ENCODE results near the gene TTLL5.

Gene TTLL5

GRCh38 chr14:75742867-75743266 is 81.8 kb downstream of the TTLL5 start:
- DNase-seq (ENCODE audit: low read depth in 2 of 2) = no peak

- DNase-seq (ENCODE audit: low read depth in 2 of 2) = no peak
Observed at GRCh38 chr14:75747899-75748298, 86.9 kb downstream of the TTLL5 start.

- DNase-seq (ENCODE audit: low read depth in 2 of 2) = no peak
Observed at GRCh38 chr14:75748336-75748735, 87.3 kb downstream of the TTLL5 start.

DNA sequence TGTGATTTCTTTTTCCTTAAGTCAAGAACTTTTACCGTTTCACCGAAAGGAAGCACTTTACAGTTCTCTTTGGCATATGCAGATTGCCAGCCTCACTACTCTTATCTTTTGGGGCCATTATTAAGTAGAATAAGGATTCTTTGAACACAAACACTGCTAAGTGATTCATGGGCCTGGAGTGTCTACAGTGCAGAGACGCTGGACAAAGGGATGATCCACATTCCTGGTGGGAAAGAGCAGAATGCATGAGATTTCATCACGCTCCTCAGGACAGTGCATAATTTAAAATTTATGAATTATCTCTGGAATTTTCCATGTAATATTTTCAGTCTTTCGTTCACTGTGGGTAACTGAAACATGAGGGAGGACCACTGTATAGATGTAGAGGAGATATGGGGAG is 90.2 kb downstream of the TTLL5 start:
- DNase-seq (ENCODE audit: low read depth in 2 of 2) = no peak

DNA sequence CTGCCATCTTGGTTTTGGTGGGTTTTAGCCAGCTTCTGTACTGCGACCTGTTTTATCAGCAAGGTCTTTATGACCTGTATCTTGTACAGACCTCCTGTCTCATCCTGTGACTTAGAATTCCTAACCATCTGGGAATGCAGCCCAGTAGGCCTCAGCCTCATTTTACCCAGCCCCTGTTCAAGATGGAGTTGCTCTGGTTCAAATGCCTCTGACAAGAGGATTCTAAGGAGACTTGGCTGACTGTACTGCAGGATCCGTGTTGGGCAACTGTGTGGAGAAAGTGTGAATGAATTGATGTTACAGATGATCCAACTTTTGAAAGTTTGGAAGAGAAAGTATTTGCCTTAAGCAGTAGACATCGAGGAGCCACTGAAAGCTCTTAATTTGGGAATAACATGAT is 91.0 kb downstream of the TTLL5 start:
- DNase-seq (ENCODE audit: low read depth in 2 of 2) = no peak

- no peak for DNase-seq (ENCODE audit: low read depth in 2 of 2)
Observed at GRCh38 chr14:75752907-75753594, 92.0 kb downstream of the TTLL5 start.

DNA sequence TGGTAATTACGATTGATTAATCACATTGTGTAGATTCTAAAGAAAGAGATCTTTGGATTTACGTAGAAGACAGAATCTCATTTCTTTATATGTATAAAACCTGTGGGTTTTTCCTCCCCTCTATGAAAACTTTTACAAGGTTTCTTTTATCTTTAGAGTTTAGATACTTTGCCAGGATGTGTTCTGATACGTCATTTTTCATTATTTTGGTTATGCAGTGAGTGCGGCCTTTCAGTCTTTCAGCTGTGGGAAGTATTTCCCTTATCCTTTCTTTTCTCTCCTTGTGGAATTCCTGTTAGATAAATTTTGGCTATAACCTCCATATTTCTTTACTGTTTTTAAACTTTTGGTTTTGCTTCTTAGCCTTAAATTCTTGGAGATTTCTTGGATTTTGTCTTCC is 92.7 kb downstream of the TTLL5 start:
- no peak for DNase-seq (ENCODE audit: low read depth in 2 of 2)

- no peak for DNase-seq (ENCODE audit: low read depth in 2 of 2)
Observed at GRCh38 chr14:75757644-75758402, 96.8 kb downstream of the TTLL5 start.

DNA sequence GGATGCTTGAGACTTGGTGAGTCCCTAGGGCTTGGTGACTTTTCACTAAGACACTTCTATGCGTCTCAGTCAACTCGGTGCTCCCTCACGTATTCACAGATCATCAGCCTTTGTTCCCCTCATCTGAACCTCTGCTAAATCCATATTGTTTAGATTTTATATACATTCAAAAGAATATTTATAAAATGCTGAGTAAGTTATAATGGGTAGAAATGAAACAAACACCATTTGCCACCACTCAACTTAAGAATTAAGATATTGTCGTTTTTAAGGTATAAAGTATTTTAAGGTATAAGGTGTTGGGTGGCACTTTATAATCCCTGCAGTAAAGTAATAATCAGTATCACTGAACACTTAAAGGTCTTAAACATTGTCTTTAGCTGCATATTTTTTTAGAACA is 103.0 kb downstream of the TTLL5 start:
- no peak for DNase-seq (ENCODE audit: low read depth in 2 of 2)

GRCh38 chr14:75769047-75769685 is 108.1 kb downstream of the TTLL5 start:
- no peak for DNase-seq (ENCODE audit: low read depth in 2 of 2)

DNA sequence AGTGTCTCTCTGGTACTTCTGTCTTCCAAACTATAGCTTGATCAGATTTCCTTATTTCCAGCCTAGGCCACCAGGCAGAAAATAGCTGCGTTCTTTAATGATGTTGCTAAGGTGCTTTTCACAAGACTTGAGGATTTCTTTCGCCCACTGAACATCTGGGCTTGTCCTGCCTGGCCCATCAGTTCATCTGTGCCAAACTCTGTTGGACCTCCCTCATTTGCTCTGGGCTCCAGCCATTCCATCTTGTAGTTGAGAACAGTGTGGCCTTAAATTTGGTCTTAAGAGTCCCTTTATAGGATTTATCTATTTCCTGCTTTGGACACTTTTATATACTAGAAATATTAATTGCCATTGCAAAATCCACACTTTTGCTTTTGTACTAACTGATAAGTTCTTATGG is 109.6 kb downstream of the TTLL5 start:
- DNase-seq (ENCODE audit: low read depth in 2 of 2) = no peak

- DNase-seq (ENCODE audit: low read depth in 2 of 2) = no peak
Observed at GRCh38 chr14:75771595-75771994, 110.5 kb downstream of the TTLL5 start.

- DNase-seq (ENCODE audit: low read depth in 2 of 2) = no peak
Observed at GRCh38 chr14:75773046-75773445, 112.0 kb downstream of the TTLL5 start.

GRCh38 chr14:75781096-75781495 is 120.0 kb downstream of the TTLL5 start:
- no peak for DNase-seq (ENCODE audit: low read depth in 2 of 2)

DNA sequence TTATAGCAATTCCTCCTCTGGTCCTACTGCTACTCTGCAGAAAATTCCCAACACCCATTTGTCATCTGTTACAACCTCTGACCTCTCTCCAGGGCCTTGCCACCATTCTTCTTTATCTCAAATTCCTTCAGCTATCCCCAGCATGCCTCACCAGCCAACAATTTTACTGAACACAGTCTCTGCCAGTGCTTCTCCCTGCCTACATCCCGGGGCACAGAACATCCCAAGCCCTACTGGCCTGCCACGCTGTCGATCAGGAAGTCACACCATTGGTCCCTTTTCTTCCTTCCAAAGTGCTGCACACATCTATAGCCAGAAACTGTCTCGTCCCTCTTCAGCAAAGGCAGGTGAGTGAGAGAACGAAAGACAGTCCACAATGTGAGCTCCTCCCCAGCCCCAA is 122.1 kb downstream of the TTLL5 start:
- no peak for DNase-seq (ENCODE audit: low read depth in 2 of 2)

DNA sequence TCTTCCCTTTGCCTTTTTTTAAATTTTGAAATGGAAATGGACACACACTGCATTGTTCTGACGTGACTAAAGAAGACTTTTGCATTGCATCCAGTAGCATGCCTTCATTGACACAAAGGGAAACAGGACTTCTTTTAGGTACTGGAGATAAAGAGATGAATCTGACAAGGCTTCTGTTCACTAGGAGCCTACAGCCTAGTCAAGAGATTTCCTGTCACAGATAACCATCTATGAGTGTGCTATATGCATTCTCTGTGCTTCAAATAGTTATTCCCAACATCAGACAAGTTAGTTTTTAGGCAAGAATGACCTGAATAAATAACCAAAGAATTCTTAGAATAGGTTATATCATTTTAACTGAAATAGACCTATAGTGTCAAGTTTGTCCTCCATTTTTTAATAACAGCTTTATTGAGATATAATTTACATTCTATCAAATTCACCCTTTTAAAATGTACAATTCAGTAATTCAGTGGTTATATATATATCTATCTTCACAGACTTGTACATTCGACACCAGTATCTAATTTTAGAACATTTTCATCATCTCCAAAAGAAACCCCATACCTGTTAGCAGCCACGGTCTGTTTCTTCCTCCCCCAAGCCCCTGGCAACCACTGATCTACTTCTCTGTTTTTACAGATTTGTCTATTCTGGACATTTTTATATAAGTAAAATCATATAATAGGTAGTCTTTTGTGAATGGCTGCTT is 122.7 kb downstream of the TTLL5 start:
- DNase-seq (ENCODE audit: low read depth in 2 of 2) = no peak

DNA sequence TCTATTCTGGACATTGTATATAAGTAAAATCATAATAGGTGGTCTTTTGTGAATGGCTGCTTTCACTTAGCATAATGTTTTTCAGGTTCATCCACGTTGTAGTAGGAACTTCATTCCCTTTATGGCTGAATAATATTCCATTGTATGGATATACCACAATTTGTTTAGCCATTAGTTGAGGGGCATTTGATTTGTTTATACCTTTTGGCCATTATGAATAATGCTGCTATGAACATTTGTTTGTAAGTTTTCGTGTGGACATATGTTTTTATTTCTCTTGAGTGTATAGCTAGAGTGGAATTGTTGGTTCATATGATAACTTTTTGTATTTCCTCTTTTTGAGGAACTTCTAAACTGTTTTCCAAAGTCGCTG is 123.3 kb downstream of the TTLL5 start:
- no peak for DNase-seq (ENCODE audit: low read depth in 2 of 2)

DNA sequence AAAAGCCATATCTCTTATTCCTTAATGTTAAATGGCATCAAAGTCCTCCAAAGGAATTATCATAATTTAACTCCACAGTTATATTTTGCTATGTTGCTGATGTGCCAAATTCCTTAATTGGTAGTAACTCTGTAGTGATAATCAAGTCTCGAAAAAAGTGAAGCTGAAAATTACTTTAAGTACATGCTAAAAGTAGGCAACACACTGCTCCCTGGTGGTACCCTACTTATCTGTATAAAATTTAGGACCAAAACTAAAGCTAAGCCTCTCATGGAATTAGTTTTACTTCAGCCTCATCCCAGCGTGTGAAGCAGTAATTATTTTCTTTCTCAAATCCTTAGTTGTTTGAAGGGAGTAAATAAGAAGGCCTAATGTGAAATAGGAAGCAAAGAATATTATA is 132.8 kb downstream of the TTLL5 start:
- no peak for DNase-seq (ENCODE audit: low read depth in 2 of 2)

DNA sequence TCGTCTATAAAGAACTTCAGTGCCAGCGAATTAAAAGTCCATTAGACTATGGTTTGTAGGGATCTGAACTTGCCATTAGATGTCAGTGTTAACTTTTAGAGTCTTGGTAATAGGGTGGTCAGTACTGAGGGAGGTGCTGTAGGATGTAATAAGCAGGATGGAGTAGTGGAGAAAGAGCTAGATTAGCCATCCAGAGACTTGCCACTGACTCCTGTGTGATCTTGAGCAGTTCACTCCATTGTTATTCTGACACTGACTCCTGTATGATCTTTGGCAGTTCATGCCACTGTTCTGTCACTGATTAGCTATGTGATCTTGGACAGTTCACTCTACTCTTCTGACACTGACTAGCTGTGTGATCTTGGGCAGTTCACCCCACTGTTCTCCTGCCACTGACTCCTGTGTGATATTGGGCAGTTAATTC is 133.6 kb downstream of the TTLL5 start:
- DNase-seq (ENCODE audit: low read depth in 2 of 2) = no peak

GRCh38 chr14:75800792-75801191 is 139.7 kb downstream of the TTLL5 start:
- no peak for DNase-seq (ENCODE audit: low read depth in 2 of 2)

DNA sequence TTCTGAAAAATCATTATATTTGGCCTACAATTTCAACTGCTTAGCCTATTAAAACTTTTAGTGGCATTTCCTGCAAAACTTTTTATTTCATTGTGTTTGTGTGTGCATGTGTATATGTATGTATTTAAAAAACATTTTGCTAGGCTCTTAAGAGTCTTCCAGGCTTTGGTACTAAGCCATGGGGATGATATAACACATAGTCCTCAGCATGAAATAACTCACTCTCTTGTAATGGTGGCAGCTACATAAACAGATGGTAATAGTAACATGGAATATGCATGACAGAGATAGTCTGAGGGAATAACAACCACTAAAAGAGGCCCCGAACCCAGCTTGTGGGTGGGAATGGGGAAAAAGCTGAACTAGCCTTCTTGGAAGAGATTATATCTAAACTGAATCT is 141.4 kb downstream of the TTLL5 start:
- DNase-seq (ENCODE audit: low read depth in 2 of 2) = no peak

- DNase-seq (ENCODE audit: low read depth in 2 of 2) = no peak
Observed at GRCh38 chr14:75803765-75804164, 142.7 kb downstream of the TTLL5 start.
